Astrocyte (in vitro differentiated cells and primary cell): ENCODE results near the gene RB1. TPM values are rescaled to one million over a fixed set of nuclear protein-coding genes. Genes with fewer than 3 reads are reported as not detected.

Experiments used
- DNase-seq: peaks from one replicate; pipeline ENCODE4 v3.0.0-alpha.2; 2010; ENCODE audit warnings: low read depth
- FAIRE-seq: peaks from 2 replicates; lab custom pipeline; 2011; peaks lifted over from hg19 to GRCh38; lab: Jason Lieb, UNC
- H2AFZ ChIP-seq: 2 replicates; pipeline ENCODE4 v1.6.0; 2012; ENCODE audit warnings: low read depth, low read length, inconsistent platforms
- H3K27ac ChIP-seq: 2 replicates; pipeline ENCODE4 v1.5.1; 2011; ENCODE audit warnings: low read depth, low read length, inconsistent platforms
- H3K27me3 ChIP-seq: 2 replicates; pipeline ENCODE4 v1.6.0; 2011; ENCODE audit warnings: low read length, inconsistent platforms; ENCODE audit not compliant: insufficient read depth
- H3K36me3 ChIP-seq: 2 replicates; pipeline ENCODE4 v1.5.1; 2011; ENCODE audit warnings: low read length, inconsistent platforms; ENCODE audit not compliant: insufficient read depth
- H3K4me1 ChIP-seq: 2 replicates; pipeline ENCODE4 v1.5.1; 2011; ENCODE audit warnings: low read length, inconsistent platforms; ENCODE audit not compliant: insufficient read depth
- H3K4me2 ChIP-seq: 2 replicates; pipeline ENCODE4 v1.6.0; 2012; ENCODE audit warnings: low read length, inconsistent platforms
- H3K4me3 ChIP-seq: 2 replicates; pipeline ENCODE4 v1.5.1; 2011; ENCODE audit warnings: low read depth, mild to moderate bottlenecking, low read length, inconsistent platforms; ENCODE audit not compliant: insufficient read depth
- H3K79me2 ChIP-seq: 2 replicates; pipeline ENCODE4 v1.6.0; 2012; ENCODE audit warnings: mild to moderate bottlenecking, low read length, inconsistent platforms; ENCODE audit not compliant: insufficient read depth
- H3K9ac ChIP-seq: 2 replicates; pipeline ENCODE4 v1.6.0; 2012; ENCODE audit warnings: mild to moderate bottlenecking, low read length, inconsistent platforms
- H3K9me3 ChIP-seq: 2 replicates; pipeline ENCODE4 v1.5.1; 2012; ENCODE audit warnings: low read depth, mild to moderate bottlenecking, low read length, inconsistent platforms; ENCODE audit not compliant: insufficient read depth
- H4K20me1 ChIP-seq: 2 replicates; pipeline ENCODE4 v1.6.0; 2012; ENCODE audit warnings: low read length, inconsistent platforms; ENCODE audit not compliant: insufficient read depth
- H3K27ac Mint-ChIP-seq: one replicate; pipeline ENCODE4 v1.8.0; 2021; ENCODE audit warnings: mild to moderate bottlenecking, mixed read lengths; ENCODE audit not compliant: unreplicated experiment
- H3K27me3 Mint-ChIP-seq: one replicate; pipeline ENCODE4 v1.8.0; 2021; ENCODE audit warnings: low read depth, mixed read lengths; ENCODE audit not compliant: unreplicated experiment
- H3K36me3 Mint-ChIP-seq: one replicate; pipeline ENCODE4 v1.8.0; 2021; ENCODE audit warnings: low read depth, mixed read lengths; ENCODE audit not compliant: unreplicated experiment
- H3K4me1 Mint-ChIP-seq: one replicate; pipeline ENCODE4 v1.8.0; 2021; ENCODE audit warnings: low read depth, mixed read lengths; ENCODE audit not compliant: unreplicated experiment
- H3K4me3 Mint-ChIP-seq: one replicate; pipeline ENCODE4 v1.8.0; 2021; ENCODE audit warnings: mild to moderate bottlenecking, moderate library complexity, mixed read lengths; ENCODE audit not compliant: unreplicated experiment
- H3K9me3 Mint-ChIP-seq: one replicate; pipeline ENCODE4 v1.8.0; 2021; ENCODE audit warnings: mild to moderate bottlenecking, mixed read lengths; ENCODE audit not compliant: unreplicated experiment
- EZH2 ChIP-seq: IDR thresholded peaks from 2 replicates; pipeline ENCODE4 v1.6.1; 2012; ENCODE audit warnings: mild to moderate bottlenecking, low read length, inconsistent platforms; ENCODE audit not compliant: insufficient read depth
- total RNA-seq: library from RNA; stranded (reverse); gene quantifications from 2 replicates; pipeline ENCODE4 v1.2.1, GENCODE V29; 2021
- TF ChIP-seq, protein P1 (sequence below): IDR thresholded peaks from 2 replicates; pipeline ENCODE4 v1.5.1; 2011; ENCODE audit warnings: low read depth, mild to moderate bottlenecking, inconsistent platforms, low read length, moderate library complexity; ENCODE audit not compliant: insufficient read depth

The RB1 gene
- total RNA-seq, 1 donor from 2014 or later = 32.7 TPM

DNA sequence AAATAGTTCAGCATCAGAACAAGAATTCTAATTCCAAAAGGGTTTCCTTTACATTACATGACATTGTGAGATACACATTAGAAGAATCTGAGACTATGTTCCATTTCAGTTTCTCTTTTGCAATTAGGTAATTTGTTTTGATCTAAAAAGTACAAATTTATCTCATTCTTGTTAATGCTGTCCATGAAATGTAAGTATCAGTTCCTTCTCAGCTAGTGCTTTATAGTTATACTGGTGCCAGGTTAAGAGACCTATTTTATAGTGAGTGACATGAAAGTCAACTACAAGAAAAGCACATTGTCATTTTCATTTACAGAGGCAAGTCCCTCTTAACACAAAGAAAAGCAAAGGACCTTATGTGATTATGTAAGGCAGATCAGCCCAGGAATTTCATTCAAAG, 185.4 kb downstream of the RB1 start:
- H3K9me3 Mint-ChIP-seq = peaks cover 2% of the 10 kb centered on the region
- no peak overlapping the region for H3K9ac ChIP-seq

GRCh38 chr13:48489666-48490065, 186.1 kb downstream of the RB1 start:
- Mint-ChIP-seq H3K27me3 (no peaks in the 10 kb centered on the region), H3K4me1 (peaks cover 3% of the 10 kb centered on the region), H3K9me3 (peaks cover 2% of the 10 kb centered on the region), H3K36me3 (peaks cover 3% of the 10 kb centered on the region), H3K27ac (no peak overlapping the region), H3K4me3 (no peak overlapping the region)
- H2AFZ ChIP-seq = no peak overlapping the region
- H3K4me1 ChIP-seq = no peaks in the 10 kb centered on the region
- no peak for TF ChIP-seq EZH2
- TF ChIP-seq, protein P1, sequence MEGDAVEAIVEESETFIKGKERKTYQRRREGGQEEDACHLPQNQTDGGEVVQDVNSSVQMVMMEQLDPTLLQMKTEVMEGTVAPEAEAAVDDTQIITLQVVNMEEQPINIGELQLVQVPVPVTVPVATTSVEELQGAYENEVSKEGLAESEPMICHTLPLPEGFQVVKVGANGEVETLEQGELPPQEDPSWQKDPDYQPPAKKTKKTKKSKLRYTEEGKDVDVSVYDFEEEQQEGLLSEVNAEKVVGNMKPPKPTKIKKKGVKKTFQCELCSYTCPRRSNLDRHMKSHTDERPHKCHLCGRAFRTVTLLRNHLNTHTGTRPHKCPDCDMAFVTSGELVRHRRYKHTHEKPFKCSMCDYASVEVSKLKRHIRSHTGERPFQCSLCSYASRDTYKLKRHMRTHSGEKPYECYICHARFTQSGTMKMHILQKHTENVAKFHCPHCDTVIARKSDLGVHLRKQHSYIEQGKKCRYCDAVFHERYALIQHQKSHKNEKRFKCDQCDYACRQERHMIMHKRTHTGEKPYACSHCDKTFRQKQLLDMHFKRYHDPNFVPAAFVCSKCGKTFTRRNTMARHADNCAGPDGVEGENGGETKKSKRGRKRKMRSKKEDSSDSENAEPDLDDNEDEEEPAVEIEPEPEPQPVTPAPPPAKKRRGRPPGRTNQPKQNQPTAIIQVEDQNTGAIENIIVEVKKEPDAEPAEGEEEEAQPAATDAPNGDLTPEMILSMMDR = no peak
- H3K9ac ChIP-seq = no peak overlapping the region
- FAIRE-seq = no peak
- no peaks in the 10 kb centered on the region for H3K36me3 ChIP-seq
- H3K9me3 ChIP-seq = no peaks in the 10 kb centered on the region
- DNase-seq = no peak
- no peaks in the 10 kb centered on the region for H4K20me1 ChIP-seq
- H3K4me3 ChIP-seq = no peak overlapping the region
- H3K27me3 ChIP-seq = no peaks in the 10 kb centered on the region
- no peaks in the 10 kb centered on the region for H3K79me2 ChIP-seq
- H3K27ac ChIP-seq = no peak overlapping the region
- H3K4me2 ChIP-seq = no peak overlapping the region

More for the DNA sequence above, 185.4 kb downstream of the RB1 start:
- no peaks in the 10 kb centered on the region for H3K27me3 Mint-ChIP-seq
- H3K9me3 ChIP-seq = no peaks in the 10 kb centered on the region
- no peak overlapping the region for H3K27ac ChIP-seq
- no peaks in the 10 kb centered on the region for H3K4me1 ChIP-seq
- H3K36me3 ChIP-seq = no peaks in the 10 kb centered on the region
- H4K20me1 ChIP-seq = no peaks in the 10 kb centered on the region
- FAIRE-seq (no peak), DNase-seq (no peak)
- no peak overlapping the region for H3K4me3 Mint-ChIP-seq
- H2AFZ ChIP-seq = no peak overlapping the region
- peaks cover 3% of the 10 kb centered on the region for H3K36me3 Mint-ChIP-seq
- H3K4me2 ChIP-seq = no peak overlapping the region
- no peaks in the 10 kb centered on the region for H3K79me2 ChIP-seq
- no peak overlapping the region for H3K4me3 ChIP-seq
- TF ChIP-seq EZH2 = no peak
- TF ChIP-seq, protein P1 = no peak
- H3K4me1 Mint-ChIP-seq = peaks cover 3% of the 10 kb centered on the region
- H3K27ac Mint-ChIP-seq = no peak overlapping the region
- no peaks in the 10 kb centered on the region for H3K27me3 ChIP-seq

GRCh38 chr13:48490241-48490640, 186.7 kb downstream of the RB1 start:
- no peak for DNase-seq
- Mint-ChIP-seq H3K36me3 (peaks cover 1% of the 10 kb centered on the region), H3K27ac (no peak overlapping the region), H3K9me3 (peaks cover 2% of the 10 kb centered on the region), H3K27me3 (no peaks in the 10 kb centered on the region), H3K4me1 (peaks cover 3% of the 10 kb centered on the region), H3K4me3 (no peak overlapping the region)
- Histone ChIP-seq H3K9ac (no peak overlapping the region), H3K4me1 (no peaks in the 10 kb centered on the region), H3K36me3 (no peaks in the 10 kb centered on the region), H3K4me2 (no peak overlapping the region), H3K4me3 (no peak overlapping the region), H3K79me2 (no peaks in the 10 kb centered on the region), H4K20me1 (no peaks in the 10 kb centered on the region), H2AFZ (no peak overlapping the region), H3K27ac (no peak overlapping the region), H3K9me3 (no peaks in the 10 kb centered on the region), H3K27me3 (no peaks in the 10 kb centered on the region)
- FAIRE-seq = no peak
- TF ChIP-seq, protein P1 = no peak
- TF ChIP-seq EZH2 = no peak
